Esophagus squamous epithelium (tissue), 5 donors: ENCODE measurements around the gene MBOAT2. TPM values are rescaled to one million over a fixed set of nuclear protein-coding genes. Genes with fewer than 3 reads are reported as not detected.

Experiments
- DNase-seq: peaks from one replicate; lab custom pipeline; 2025; lab: John Stamatoyannopoulos, UW
- H3K27ac ChIP-seq, 4 donors: fragments of 200-600 bp; sonication (generic); one replicate each; pipeline ENCODE4 v1.5.1; 2016 to 2019; ENCODE audit warnings: mild to moderate bottlenecking in 1 of 4
- H3K27me3 ChIP-seq, 4 donors: fragments of 200-600 bp; sonication (generic); 1 replicate in 3 of 4; 2 replicates in 1 of 4; pipeline versions ENCODE4 v1.5.1 to v1.6.0; 2017 to 2021; ENCODE audit warnings: antibody characterized with exemption in 1 of 4
- H3K36me3 ChIP-seq, 3 donors: fragments of 200-600 bp; sonication (generic); one replicate each; pipeline ENCODE4 v1.5.1; 2016 to 2019
- H3K4me1 ChIP-seq, 3 donors: fragments of 200-600 bp; sonication (generic); one replicate each; pipeline ENCODE4 v1.5.1; 2017 to 2019
- H3K4me3 ChIP-seq, 4 donors: fragments of 200-600 bp; sonication (generic); 1 replicate in 3 of 4; 2 replicates in 1 of 4; pipeline ENCODE4 v1.5.1; 2016 to 2019; ENCODE audit warnings: mild to moderate bottlenecking in 2 of 4, moderate library complexity in 1 of 4
- H3K9me3 ChIP-seq, 3 donors: fragments of 200-600 bp; sonication (generic); one replicate each; pipeline ENCODE4 v1.5.1; 2016 to 2019
- CTCF ChIP-seq, 6 experiments: fragments of 450-650 bp in 4 of 6; fragments of 200-600 bp in 2 of 6; sonication (generic) in 2 of 6; IDR thresholded peaks; one replicate each; pipeline ENCODE4 v1.5.1; 2016 to 2019; ENCODE audit warnings: antibody characterized with exemption in 6 of 6, mild to moderate bottlenecking in 4 of 6, moderate library complexity in 4 of 6
- POLR2A ChIP-seq, 4 donors: fragments of 450-650 bp; IDR thresholded peaks; one replicate each; pipeline ENCODE4 v1.6.1; 2017; ENCODE audit warnings: antibody characterized with exemption in 4 of 4, mild to moderate bottlenecking in 4 of 4, moderate library complexity in 3 of 4
- WGBS, 2 donors: methylation state at CpG; one replicate each; pipeline ENCODE4 v1.1.5; 2018; 5-methylcytosine and 5-hydroxymethylcytosine counted together
- intact Hi-C: fragments of 100-400 bp; cut with DNase I; formaldehyde crosslinking; loops from one replicate; pipeline ENCODE4 v1.15.0; 2022
- total RNA-seq, 4 donors: library from RNA; depleted of rRNA; stranded (reverse); fragments of >200 nt; gene quantifications; one replicate each; pipeline ENCODE4 v1.1.0, GENCODE V29; 2016
- donor health status: DM: yes; HTN: yes; CAD: no.

The MBOAT2 gene
- total RNA-seq, 4 donors from 2014 or later: 56.6 to 110 (median 73.1) TPM

- H3K4me3 ChIP-seq: no peak overlapping the region
- no peaks in the 10 kb centered on the region for H3K9me3 ChIP-seq
- peaks cover 0 to 26% (median 0%) of the 10 kb centered on the region in 3 donors for H3K36me3 ChIP-seq
- H3K27ac ChIP-seq: no peak overlapping the region
- TF ChIP-seq CTCF (IDR thresholded peaks at IDR 0.05) (no peak), POLR2A (IDR thresholded peaks at IDR 0.05) (no peak)
- DNase-seq: no peak
- intact Hi-C loops: no loop called here
- no peaks in the 10 kb centered on the region for H3K4me1 ChIP-seq
- 82 to 92% methylated on average over 18 of the region's 19 CpGs for WGBS, 2 donors
- H3K27me3 ChIP-seq: no peaks in the 10 kb centered on the region
These were observed 109.3 kb downstream of the MBOAT2 start for GRCh38 chr2:8893978-8894820.

- no peak overlapping the region for H3K27ac ChIP-seq
- TF ChIP-seq CTCF (IDR thresholded peaks at IDR 0.05): no peak
- TF ChIP-seq POLR2A (IDR thresholded peaks at IDR 0.05): no peak
- no peaks in the 10 kb centered on the region for H3K4me1 ChIP-seq
- intact Hi-C loops: no loop called here
- DNase-seq: no peak
- 88 to 100% methylated on average over 1 of the region's 1 CpG for WGBS, 2 donors
- H3K4me3 ChIP-seq: no peak overlapping the region
- H3K36me3 ChIP-seq: peaks cover 0 to 31% (median 0%) of the 10 kb centered on the region in 3 donors
- no peaks in the 10 kb centered on the region for H3K27me3 ChIP-seq
- no peaks in the 10 kb centered on the region for H3K9me3 ChIP-seq
These were observed 110.0 kb downstream of the MBOAT2 start for GRCh38 chr2:8893474-8893873.

GRCh38 chr2:8892111-8892510 is 111.4 kb downstream of the MBOAT2 start:
- H3K27ac ChIP-seq: no peak overlapping the region
- TF ChIP-seq POLR2A (IDR thresholded peaks at IDR 0.05): no peak
- no peak for DNase-seq

GRCh38 chr2:8889978-8890377 is 113.5 kb downstream of the MBOAT2 start:
- intact Hi-C loops: no loop called here
- H3K36me3 ChIP-seq: peaks cover 0 to 25% (median 0%) of the 10 kb centered on the region in 3 donors
- no peaks in the 10 kb centered on the region for H3K4me1 ChIP-seq
- H3K27ac ChIP-seq: no peak overlapping the region
- H3K27me3 ChIP-seq: no peaks in the 10 kb centered on the region
- no peaks in the 10 kb centered on the region for H3K9me3 ChIP-seq
- 82 to 88% methylated on average over 7 of the region's 7 CpGs for WGBS, 2 donors
- no peak for DNase-seq
- TF ChIP-seq POLR2A (IDR thresholded peaks at IDR 0.05) (no peak), CTCF (IDR thresholded peaks at IDR 0.05) (no peak)
- H3K4me3 ChIP-seq: no peak overlapping the region

More at GRCh38 chr2:8892111-8892510, 111.4 kb downstream of the MBOAT2 start:
- intact Hi-C loops: no loop called here
- Histone ChIP-seq H3K4me1 (no peaks in the 10 kb centered on the region), H3K36me3 (peaks cover 0 to 31% (median 0%) of the 10 kb centered on the region in 3 donors), H3K27me3 (no peaks in the 10 kb centered on the region), H3K9me3 (no peaks in the 10 kb centered on the region), H3K4me3 (no peak overlapping the region)
- WGBS, 2 donors: 70 to 82% methylated on average over 2 of the region's 2 CpGs

- intact Hi-C loops: no loop called here
These were observed 114.5 kb downstream of the MBOAT2 start for GRCh38 chr2:8888963-8889362.

More at GRCh38 chr2:8888963-8889362, 114.5 kb downstream of the MBOAT2 start:
- WGBS, 2 donors: 88% methylated on average over 8 of the region's 8 CpGs
- no peaks in the 10 kb centered on the region for H3K27me3 ChIP-seq
- no peak for DNase-seq
- no peak for TF ChIP-seq CTCF (IDR thresholded peaks at IDR 0.05)
- no peak for TF ChIP-seq POLR2A (IDR thresholded peaks at IDR 0.05)
- no peaks in the 10 kb centered on the region for H3K4me1 ChIP-seq
- no peaks in the 10 kb centered on the region for H3K9me3 ChIP-seq
- no peak overlapping the region for H3K27ac ChIP-seq
- H3K4me3 ChIP-seq: no peak overlapping the region
- H3K36me3 ChIP-seq: peaks cover 0 to 16% (median 0%) of the 10 kb centered on the region in 3 donors
